ENCODE results near the gene ECT2L. TPM values are rescaled to one million over a fixed set of nuclear protein-coding genes. Genes with fewer than 3 reads are reported as not detected.

The ECT2L gene
- total RNA-seq, 1 experiment from 2014 or later, result not detected

DNA sequence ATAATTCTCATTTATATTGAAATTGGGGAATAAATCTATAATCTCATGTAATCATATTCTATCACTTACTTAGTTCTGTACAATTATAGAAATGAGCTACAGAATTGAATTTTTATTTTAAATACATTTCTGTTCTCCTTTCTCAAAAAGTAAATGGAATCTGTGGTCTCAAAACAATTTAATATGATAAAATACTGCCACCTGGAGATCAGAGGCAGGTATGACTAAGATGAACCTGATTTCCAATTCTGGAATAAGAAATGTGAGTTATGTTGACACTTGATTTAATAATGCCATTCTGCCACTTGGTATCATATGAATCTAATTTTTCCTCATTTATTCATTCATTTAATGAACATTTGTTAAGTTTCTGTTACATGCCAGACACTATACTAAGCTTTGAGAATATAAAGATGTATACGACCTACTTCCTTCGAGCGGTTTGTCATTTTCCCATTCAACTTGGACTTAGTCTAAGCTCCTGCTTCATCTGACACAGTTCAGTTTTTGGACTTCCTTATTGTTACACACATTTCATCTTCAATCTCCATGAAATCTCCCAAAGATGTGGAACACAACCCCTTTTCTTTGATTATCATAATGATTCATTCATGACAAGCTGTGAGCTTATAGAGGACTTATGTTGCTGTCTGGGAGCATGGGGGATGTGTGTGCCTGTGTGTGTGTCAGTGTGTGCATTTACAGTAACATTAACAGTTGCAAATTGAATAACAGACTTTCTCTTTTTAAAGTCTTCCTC is 29.8 kb upstream of the ECT2L start:
- Mint-ChIP-seq H3K4me3 (peak overlapping the region in 1 of 2 experiments; percentile 16; a peak in 1 of 5 replicates), H3K9me3 (no peaks in the 10 kb centered on the region), H3K36me3 (ENCODE audit: insufficient read depth in 1 of 3, low read depth in 3 of 3) (no peaks in the 10 kb centered on the region), H3K27ac (no peak overlapping the region), H3K27me3 (ENCODE audit: low read depth) (no peaks in the 10 kb centered on the region), H3K4me1 (no peaks in the 10 kb centered on the region)
- Histone ChIP-seq H3K14ac (ENCODE audit: insufficient read depth, low read length) (no peak overlapping the region), H2AK5ac (ENCODE audit: insufficient read length, low read length) (no peak overlapping the region), H4K91ac (ENCODE audit: insufficient read length, low read depth, low read length) (no peak overlapping the region), H2BK5ac (ENCODE audit: insufficient read length, low read length) (no peak overlapping the region), H2AFZ (ENCODE audit: low read length) (no peak overlapping the region), H3K27ac (ENCODE audit: insufficient read length, low read depth, low read length) (no peak overlapping the region), H4K5ac (ENCODE audit: insufficient read length, low read depth, low read length) (no peak overlapping the region), H2BK12ac (ENCODE audit: insufficient read length, low read depth, low read length) (no peak overlapping the region), H4K20me1 (ENCODE audit: control insufficient read depth, insufficient read depth, insufficient read length) (no peaks in the 10 kb centered on the region), H3K9ac (ENCODE audit: extremely low read depth, insufficient read length, low read length) (no peak overlapping the region), H4K8ac (replicated peaks; ENCODE audit: insufficient read length, low read depth, low read length) (no peak overlapping the region), H2BK20ac (ENCODE audit: low read depth, low read length, poor library complexity, severe bottlenecking) (no peak overlapping the region), H3K79me2 (ENCODE audit: insufficient read depth, low read length) (no peaks in the 10 kb centered on the region), H3K23ac (ENCODE audit: insufficient read length, low read depth, low read length) (no peak overlapping the region), H2BK120ac (ENCODE audit: low read depth, low read length, poor library complexity, severe bottlenecking) (no peak overlapping the region), H3K4ac (ENCODE audit: low read depth, low read length) (no peak overlapping the region), H3K4me1 (ENCODE audit: insufficient read depth, low read length) (no peaks in the 10 kb centered on the region), H3K23me2 (ENCODE audit: insufficient read length, low read depth, low read length, poor library complexity, severe bottlenecking) (no peaks in the 10 kb centered on the region), H3K56ac (ENCODE audit: insufficient read length, low read depth, low read length) (no peak overlapping the region), H3K4me2 (ENCODE audit: insufficient read depth, insufficient read length, low read length) (no peak overlapping the region), H3K27me3 (ENCODE audit: insufficient read depth, low read length) (no peaks in the 10 kb centered on the region), H3T11ph (ENCODE audit: low read length) (no peak overlapping the region), H3K9me3 (ENCODE audit: control insufficient read depth, low read depth, low read length) (no peaks in the 10 kb centered on the region), H3K18ac (ENCODE audit: insufficient read length, low read depth, low read length) (no peak overlapping the region), H3K79me1 (ENCODE audit: insufficient read depth, low read depth, low read length, poor library complexity, severe bottlenecking) (no peaks in the 10 kb centered on the region), H2BK15ac (ENCODE audit: low read depth, low read length) (no peak overlapping the region)
- TF ChIP-seq, protein P1, sequence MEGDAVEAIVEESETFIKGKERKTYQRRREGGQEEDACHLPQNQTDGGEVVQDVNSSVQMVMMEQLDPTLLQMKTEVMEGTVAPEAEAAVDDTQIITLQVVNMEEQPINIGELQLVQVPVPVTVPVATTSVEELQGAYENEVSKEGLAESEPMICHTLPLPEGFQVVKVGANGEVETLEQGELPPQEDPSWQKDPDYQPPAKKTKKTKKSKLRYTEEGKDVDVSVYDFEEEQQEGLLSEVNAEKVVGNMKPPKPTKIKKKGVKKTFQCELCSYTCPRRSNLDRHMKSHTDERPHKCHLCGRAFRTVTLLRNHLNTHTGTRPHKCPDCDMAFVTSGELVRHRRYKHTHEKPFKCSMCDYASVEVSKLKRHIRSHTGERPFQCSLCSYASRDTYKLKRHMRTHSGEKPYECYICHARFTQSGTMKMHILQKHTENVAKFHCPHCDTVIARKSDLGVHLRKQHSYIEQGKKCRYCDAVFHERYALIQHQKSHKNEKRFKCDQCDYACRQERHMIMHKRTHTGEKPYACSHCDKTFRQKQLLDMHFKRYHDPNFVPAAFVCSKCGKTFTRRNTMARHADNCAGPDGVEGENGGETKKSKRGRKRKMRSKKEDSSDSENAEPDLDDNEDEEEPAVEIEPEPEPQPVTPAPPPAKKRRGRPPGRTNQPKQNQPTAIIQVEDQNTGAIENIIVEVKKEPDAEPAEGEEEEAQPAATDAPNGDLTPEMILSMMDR (conservative IDR thresholded peaks at IDR 0.05), result peak; percentile 80
- WGBS (ENCODE audit: extremely low coverage, insufficient read length, low lambda C conversion rate), result no CpG with 5 or more reads among the region's 3 CpGs
- DNase-seq, result no peak
